Upper lobe of left lung (tissue), 4 donors: Measurements from ENCODE around the gene ZEB1.

Experiments used
- CTCF ChIP-seq, 6 experiments: fragments of 450-650 bp in 4 of 6; fragments of 200-600 bp in 2 of 6; sonication (generic) in 2 of 6; IDR thresholded peaks; one replicate each; pipeline ENCODE4 v1.5.1; 2016 to 2019; ENCODE audit warnings: antibody characterized with exemption in 6 of 6
- EP300 ChIP-seq, 4 donors: sonication (generic); formaldehyde crosslinking; IDR thresholded peaks; one replicate each; pipeline ENCODE4 v1.5.1; 2017; ENCODE audit warnings: antibody characterized with exemption in 4 of 4, control low read depth in 2 of 4
- POLR2A ChIP-seq, 4 donors: fragments of 450-650 bp; IDR thresholded peaks; one replicate each; pipeline ENCODE4 v1.5.1; 2016 to 2017; ENCODE audit warnings: antibody characterized with exemption in 4 of 4, mild to moderate bottlenecking in 2 of 4

GRCh38 chr10:31347705-31348104 is 28.7 kb downstream of the ZEB1 start:
- TF ChIP-seq POLR2A (IDR thresholded peaks at IDR 0.05) (no peak), CTCF (IDR thresholded peaks at IDR 0.05) (no peak), EP300 (IDR thresholded peaks at IDR 0.05) (no peak)
